NAMALWA (cell line): ENCODE measurements around the gene KIAA0319L.

ENCODE experiments used
- DNase-seq: peaks from one replicate; pipeline ENCODE4 v3.0.0-alpha.2; 2015; ENCODE audit warnings: low spot score

Gene KIAA0319L

DNA sequence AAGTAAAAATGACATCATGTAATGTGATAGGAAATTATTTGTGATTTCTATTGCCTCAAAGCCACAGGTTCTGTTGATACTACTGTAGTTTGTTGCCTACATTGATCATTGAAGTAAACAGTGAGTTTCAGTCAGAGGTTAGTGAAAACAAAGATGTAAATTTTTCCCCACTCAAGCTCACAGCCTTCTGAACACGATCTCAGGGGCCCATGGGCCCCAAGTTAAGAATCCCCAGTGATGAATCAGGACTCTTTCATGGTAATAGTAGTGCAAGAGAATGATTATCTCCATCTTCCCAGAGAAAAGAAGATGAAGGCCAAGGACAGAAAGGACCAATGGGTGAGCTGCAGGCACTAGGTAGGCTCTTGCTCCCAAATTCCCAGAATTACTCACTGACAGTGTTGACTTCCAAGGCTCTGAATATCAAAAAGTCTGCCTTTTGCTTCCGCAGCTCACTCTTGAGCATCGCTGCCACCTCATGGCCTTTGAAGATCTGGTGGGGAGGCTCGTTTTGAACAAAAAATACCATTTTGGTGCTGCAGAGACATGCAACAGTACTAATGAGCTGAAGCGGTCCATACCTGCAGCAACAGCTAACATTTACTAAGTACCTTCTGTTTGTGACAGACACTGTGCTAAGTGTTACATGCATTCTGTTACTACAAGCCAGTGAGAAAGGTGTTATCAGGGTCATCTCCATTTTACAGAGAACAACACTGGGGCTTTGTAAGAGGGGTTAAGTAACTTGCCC, 113.3 kb downstream of the KIAA0319L start:
- DNase-seq, result no peak

DNA sequence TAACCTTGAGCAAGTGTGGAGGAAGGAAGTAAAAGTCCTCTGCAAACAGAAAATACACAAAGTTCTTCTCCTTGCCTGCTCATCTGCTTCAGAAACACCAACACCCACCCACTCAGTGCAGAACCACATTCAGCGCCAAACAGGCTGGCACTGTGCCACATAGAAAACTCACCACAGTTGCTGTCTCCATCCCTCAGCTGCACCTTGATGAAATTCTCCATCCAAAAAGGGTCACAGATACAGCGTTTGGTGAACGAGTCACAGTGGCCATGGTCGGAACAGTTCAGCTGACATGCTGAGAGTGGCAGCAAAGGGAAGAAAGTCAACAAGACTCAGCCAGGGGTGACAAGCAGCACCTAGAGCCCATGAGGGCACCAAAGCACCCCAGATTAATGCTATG, 114.5 kb downstream of the KIAA0319L start:
- no peak for DNase-seq

DNA sequence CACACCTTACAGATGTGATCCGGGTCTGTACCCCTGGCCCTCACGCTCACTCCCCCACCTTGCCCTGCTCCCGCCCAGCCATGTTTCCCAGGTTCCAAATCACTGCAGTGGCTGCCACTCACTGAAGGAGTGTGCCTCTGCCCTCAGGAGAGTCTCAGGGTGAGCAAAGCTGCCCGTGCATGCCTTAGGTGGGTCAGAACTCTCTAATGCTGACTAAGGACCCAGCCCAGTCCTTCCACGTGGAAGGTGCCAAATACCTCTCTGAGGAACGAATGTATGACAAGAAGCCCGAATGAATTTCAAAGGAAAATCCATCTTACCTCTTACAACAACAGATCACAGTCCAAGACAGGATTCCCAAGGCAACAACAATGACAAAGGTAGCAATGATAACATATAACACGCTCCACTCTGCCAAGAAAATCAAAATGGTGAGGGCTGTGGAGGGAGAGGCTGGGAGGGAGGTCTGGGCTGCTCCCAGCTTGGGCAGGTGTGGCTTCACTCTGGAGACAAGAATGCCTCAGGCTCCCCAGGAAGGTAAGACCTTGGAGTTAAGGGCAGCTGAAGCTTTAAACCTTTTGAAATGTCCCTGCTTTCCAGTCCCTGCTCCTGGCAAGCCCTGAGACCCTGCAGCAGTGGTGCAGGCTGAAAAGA, 115.2 kb downstream of the KIAA0319L start:
- DNase-seq, result no peak

DNA sequence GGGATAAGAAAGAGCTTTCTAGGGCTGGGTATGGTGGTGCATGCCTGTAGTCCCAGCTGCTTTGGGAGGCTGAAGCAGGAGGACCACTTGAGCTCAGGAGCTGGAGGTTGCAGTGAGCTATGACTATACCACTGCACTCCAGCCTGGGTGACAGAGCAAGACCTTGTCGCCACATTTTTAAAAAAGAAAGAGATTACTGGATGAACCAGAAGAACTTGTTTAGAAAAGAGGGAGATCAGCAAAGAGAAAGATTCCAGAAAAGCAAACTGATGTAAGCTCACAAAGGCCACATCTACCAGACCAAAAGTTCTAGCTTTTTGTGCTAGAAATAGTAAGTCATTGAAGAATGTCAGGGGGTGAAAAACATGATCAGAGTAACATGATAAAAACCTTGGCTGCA, 117.6 kb downstream of the KIAA0319L start:
- no peak for DNase-seq

DNA sequence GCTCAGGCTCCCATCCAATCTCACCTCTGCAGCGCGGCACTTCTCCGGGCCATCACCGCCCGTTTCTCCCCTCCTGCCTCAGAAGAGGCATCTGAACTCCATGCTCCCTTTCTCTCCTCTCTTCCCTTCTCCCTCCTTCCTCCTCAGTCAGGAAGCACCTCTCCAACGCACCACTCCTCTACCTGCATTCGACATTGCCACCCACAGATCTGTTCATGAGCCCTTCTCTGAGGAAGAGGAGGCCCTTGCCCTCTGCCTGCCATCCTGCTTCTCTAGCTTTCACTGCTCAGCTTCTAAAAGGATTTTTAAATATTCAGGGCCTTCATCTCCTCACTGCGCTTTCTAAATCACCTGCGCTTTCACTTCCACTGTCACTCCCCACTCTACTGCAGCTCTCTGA, 120.0 kb downstream of the KIAA0319L start:
- DNase-seq, result no peak

DNA sequence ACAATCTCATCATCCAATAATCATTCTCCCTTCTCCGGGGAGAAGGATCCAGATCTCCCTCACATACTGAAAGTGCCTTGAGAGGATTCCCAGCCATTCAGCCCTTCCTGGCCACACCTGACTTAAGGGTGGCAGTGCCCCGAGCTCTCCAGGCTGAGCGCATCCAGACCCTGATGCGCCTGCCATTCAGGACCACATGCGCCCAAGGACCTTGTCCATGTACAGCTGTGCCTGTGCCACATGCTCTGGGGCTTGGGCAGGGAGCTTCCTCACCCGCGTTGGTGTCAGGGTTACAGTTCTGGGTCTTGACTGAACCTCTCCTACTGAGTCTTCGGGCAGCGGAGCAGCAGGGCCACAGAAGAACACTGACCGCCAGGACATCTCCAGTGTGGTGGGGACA, 121.1 kb downstream of the KIAA0319L start:
- no peak for DNase-seq

DNA sequence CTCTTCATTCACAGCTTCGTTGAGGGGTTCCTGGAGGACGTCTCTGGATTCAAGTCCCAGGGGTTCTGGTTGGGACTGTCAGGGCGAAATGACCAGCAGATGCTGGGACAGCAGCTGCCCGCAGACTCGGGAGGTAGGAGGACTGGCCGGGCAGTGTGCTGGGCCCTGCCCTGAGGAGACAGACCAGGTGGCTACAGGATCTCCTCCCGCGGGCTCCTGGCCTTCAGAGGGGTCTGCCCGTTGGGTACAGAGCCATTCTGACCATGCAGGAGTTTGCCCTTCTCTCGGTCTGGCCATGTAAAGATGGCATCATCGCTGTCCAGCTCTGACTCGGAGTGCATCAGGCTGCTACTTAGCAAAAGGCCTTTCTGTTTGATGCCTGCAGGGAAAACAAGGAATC, 122.5 kb downstream of the KIAA0319L start:
- no peak for DNase-seq

DNA sequence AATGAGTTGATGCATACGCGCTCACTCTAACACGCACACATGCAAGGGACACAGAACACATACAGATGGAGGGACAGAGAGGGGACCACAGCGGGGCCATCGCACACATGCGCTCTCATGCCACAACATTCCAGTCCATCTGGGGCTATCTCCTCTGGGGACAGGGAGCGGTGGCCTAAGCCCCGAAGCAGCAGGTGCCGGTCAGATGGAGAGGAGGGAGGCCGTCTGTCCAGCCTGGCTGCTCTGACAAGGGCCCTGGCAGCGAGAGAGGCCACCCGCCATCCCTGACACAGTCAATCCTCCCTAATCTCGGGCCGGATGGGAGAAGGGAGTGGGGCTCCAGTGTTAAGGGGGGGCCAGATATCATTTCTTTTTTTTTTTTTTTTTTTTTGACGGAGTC, 123.5 kb downstream of the KIAA0319L start:
- no peak for DNase-seq

DNA sequence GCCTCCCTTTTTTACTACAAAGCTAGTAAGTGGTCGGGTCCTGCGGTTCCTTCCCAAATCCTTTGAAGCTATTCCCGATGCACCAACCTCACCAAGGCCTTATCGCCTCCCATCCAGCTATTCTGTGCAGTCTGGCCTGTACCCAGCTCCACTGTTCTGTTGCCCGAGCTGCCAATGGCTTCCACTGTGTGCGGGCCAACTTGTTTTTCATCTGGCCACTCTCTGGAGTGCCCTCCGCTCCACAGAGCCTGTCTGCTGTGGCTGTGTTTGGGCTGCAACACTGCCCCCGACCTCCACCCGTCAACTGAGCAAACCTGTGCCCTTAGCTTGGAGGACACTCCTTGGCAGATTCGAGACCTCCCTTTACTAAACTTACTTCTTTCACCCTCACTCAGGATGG, 125.0 kb downstream of the KIAA0319L start:
- DNase-seq, result no peak

DNA sequence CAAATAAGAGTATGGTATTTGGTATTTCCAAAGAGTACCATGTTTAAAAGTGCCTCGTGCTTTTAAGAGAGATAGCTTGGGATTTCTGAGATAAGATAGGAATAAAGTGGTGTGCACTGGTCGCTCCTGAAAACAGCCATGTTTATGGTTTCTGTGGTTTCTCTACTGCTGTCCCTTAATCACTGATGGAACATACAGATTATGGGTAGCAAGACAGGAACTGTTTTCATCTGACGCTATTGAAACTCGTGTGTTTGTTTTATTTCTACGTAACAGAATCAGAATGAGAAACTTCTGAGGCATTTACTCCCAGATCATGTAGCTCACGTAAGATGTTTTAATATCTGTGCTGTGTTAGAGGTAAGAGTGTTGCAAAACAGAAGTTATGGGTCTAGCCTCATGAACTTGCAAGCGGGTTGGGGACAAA, 126.0 kb downstream of the KIAA0319L start:
- no peak for DNase-seq

DNA sequence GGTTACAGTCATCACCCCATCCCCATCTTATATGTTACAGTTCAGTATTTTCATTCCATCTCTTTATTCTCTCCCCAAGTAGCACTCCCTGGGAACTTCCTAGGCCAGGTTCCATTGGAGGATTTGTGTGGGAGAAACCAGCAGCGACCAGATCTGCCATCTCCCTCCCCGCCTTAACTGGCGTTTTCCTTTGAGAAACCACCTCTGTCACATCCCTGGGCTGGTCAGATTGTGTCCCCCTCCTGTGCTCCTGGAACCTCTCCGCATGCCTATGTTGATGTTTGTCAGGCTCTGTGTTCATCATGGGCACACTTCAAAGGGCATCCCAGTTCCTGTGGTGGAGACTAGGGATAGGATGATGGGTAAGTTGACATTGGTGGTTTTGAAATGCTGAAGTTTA, 126.4 kb downstream of the KIAA0319L start:
- DNase-seq, result no peak

DNA sequence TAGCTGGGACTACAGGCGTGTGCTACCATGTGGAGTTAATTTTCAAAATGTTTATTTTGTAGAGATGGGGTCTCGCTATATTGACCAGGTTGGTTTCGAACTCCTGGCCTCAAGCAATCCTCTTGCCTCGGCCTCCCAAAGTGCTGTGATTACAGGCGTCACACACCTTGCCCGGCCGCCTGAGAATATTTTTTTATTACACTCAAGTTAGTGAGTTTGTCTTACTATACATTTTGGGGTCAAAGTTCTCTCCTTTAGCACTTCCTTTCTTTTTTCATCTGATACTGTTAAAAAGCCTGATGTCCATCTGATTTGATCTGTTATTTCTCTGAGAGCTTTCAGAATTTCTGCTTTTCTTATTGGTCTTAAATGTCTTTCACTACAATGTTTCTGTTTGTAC, 128.8 kb downstream of the KIAA0319L start:
- no peak for DNase-seq

DNA sequence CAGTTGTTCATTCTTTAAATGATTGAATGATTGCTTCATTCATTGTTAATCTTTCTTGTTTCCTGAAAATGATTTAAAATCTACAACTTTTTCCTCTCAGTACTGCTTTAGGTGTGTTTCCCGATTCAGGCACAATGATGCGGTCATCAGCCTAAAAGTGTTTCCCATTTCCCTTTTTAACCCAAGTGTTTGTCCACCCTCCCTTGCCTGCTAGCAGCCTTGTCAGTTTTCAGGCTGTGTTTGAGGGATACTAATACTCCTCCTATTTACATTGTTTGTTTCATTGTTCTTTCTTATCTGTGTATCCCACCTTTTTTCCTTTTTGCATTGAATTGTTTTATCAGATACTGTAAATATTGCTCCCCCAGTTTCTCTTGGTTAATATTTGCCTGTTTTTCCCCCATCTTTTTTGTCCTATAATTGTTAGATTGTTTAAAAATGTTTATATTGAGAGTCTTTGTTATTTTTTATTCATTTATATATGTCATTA, 131.1 kb downstream of the KIAA0319L start:
- DNase-seq, result no peak

DNA sequence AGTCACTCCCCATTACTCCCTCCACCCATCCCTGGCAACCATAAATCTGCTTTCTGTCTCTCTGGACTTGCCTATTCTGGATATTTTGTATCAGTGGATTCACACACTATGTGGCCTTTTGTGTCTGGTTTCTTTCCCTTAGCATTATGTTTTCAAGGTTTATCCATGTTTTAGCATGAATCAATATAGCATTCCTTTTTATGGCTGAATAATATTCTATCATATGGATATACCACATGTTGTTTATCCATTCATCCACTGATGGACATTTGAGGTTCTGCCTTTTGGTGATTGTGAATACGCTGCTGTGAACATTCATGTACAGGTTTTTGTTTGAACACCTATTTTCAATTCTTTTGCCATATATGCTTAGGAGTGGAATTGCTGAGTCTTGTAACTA, 148.3 kb downstream of the KIAA0319L start:
- DNase-seq, result no peak

DNA sequence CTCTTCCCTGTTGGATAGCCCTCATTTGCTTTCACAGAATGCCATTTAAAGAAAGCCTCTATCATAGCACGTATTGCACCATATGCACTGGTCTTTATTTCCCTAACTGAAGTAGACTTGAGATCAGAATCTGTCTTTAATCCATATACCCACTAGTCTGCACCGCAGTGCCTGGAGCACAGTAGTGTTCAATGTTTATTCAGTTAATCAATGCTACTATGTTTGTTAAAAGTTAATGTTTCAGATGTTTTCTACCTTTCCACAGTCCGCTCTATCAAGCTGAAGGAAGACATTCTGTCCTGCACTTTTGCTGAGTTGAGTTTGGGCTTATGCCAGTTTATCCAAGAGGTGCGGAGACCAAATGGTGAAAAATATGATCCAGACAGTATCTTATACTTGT, 149.5 kb downstream of the KIAA0319L start:
- no peak for DNase-seq

DNA sequence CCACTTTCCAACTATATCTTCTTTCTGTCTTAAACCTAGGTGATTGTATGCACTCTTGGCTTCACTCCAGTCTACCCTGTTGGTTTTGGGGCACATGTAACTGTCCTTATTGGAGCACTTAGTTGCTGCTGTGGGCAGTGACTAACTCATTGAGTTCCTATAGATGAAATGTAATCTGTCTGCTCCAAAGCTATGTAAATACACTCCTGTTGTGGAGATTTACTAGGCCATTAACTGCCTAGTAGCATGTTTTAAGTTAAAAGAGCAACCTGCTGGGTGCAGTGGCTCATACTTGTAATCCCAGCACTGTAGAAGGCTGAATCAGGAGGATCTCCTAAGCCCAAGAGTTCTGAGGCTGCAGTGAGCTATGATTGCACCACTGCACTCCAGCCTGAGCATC, 151.1 kb downstream of the KIAA0319L start:
- DNase-seq, result no peak

DNA sequence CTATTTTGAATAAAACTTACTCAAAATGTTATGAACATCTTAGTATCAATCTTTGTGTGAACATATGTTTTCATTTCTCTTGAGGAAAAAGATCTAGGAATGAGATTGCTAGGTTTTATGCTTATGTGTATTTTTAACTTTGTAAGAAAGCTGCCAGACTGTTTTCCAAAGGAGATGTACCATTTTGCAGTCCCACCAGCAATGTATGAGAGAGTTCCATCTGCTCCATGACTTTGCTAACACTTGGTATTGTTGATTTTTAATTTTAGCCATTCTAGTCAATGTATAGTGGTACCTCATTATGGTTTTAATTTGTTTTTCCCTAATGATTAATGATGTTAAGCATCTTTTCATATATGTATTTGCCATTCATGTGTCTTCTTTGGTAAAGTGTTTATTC, 156.2 kb downstream of the KIAA0319L start:
- no peak for DNase-seq

DNA sequence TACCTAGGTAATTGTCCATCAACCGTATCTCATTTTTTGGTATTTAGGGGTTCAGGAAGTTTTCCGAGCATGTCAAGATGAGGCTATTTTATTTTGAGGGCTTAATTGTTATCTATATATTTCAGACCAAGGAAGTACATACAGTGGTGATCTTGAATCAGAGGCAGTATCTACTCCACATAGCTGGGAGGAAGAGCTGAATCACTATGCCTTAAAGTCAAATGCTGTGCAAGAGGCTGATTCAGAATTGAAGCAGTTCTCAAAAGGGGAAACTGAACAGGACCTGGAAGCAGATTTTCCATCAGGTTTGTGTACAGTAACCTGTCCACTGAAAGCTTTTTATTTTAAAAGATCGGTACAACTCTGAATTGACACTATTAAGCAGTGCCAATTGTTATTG, 158.5 kb downstream of the KIAA0319L start:
- no peak for DNase-seq

DNA sequence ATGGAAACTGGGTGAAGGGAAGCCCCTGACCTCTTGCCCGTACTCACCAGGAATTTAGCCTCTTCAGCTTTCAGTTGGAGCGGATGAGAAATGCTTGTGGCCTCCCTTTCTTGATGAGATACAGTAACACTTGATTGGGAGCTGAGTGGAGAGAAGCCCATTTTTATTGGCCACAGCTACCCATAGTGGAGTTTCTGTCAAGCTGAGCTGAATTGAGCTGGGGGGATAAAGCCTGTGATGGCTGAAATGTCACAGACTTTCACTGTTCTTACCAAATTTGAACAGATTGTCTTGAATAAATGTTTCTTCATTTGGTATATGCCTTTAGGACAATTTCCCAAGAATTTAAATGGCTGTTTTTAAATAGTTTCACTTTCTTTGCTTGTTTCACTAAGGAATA, 162.8 kb downstream of the KIAA0319L start:
- no peak for DNase-seq

DNA sequence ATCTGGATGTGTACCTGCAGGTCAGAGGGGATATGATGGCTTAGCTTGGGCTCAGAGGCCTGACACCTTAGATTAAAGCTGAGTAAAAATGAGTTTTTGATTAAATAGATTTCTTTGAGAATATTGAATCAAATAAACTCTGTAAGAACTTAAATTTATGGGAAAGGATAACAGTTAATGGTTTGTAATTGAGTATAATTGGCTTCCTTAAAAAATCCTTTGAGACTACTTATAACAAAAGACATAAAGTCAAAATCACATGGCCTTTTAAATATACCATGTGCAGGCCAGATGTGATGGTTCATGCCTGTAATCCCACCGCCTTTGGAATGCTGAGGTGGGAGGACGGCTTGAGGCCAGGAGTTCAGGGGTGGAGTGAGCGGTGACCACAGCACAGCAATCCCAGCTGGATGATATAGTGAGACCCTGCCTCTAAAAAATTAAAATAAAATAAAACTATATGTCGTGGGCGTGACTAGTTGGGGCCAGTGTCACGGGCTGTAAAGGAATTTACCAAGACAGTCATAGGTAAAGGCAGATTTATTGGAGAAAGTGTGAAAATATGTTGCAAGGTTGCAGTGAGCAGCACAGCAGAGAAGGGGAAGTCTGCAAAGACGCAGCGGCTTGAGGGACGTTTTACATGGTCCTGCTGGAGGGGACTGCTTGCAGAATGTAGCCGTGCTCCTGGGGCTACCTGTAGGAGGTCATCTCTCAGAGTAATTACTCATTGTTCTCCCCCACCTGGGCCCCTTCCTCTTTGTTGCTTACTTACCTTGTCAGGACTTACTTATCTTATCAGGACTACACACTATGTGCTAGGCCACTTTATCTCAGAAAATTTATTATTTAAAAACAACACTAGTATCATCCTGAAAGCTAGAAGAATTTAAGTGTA, 166.4 kb downstream of the KIAA0319L start:
- DNase-seq, result no peak

DNA sequence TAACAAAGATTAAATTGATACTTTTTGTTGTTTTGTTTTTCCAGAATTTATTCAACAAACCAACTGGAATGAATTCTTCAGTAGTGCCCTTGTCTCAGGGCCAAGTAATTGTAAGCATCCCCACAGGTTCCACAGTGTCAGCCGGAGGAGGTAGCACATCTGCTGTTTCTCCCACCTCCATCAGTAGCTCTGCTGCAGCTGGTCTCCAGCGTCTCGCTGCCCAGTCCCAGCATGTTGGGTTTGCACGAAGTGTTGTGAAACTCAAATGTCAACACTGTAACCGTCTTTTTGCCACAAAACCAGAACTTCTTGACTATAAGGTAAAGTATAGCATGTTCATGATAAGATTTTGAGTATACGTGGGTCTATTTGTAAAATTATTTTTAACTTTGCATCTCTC, 170.2 kb downstream of the KIAA0319L start:
- no peak for DNase-seq

DNA sequence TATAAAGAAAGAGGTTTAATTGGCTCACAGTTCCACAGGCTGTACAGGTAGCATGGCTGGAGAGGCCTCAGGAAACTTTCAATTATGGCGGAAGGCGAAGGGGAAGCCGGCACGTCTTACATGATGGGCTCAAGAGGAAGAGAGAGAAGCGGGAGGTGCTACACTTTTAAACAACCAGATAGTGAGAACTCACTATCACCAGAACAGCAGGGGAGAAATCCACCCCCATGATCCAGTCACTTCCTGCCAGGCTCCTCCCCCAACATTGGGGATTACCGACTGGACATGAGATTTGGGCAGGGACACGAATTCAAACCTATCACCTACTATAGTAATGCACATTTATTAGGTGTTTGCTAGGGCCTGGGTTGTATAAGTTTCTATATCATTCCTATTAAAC, 170.9 kb downstream of the KIAA0319L start:
- DNase-seq, result no peak
